ENCODE results near the gene LRRC52.

The LRRC52 gene

GRCh38 chr1:165539306-165539705 lies 4.5 kb upstream of the LRRC52 start:
- DNase-seq, result no peak

GRCh38 chr1:165539908-165540307 lies 3.9 kb upstream of the LRRC52 start:
- DNase-seq, result no peak

- DNase-seq, result no peak
These were observed 1.7 kb upstream of the LRRC52 start for GRCh38 chr1:165542015-165542631.

GRCh38 chr1:165542647-165543046 lies 1.2 kb upstream of the LRRC52 start:
- no peak for DNase-seq

- DNase-seq, result no peak
These were observed 1.2 kb downstream of the LRRC52 start for GRCh38 chr1:165544996-165545395.

GRCh38 chr1:165545974-165546373 lies 2.2 kb downstream of the LRRC52 start:
- no peak for DNase-seq

GRCh38 chr1:165549973-165550372 lies 6.2 kb downstream of the LRRC52 start:
- DNase-seq, result no peak

GRCh38 chr1:165551469-165551868 lies 7.7 kb downstream of the LRRC52 start:
- no peak for DNase-seq

GRCh38 chr1:165560883-165561656 lies 17.3 kb downstream of the LRRC52 start:
- DNase-seq, result no peak

- no peak for DNase-seq
These were observed 18.8 kb downstream of the LRRC52 start for GRCh38 chr1:165562571-165562970.

- DNase-seq, result no peak
These were observed 19.8 kb downstream of the LRRC52 start for GRCh38 chr1:165563551-165563950.

GRCh38 chr1:165564561-165564960 lies 20.8 kb downstream of the LRRC52 start:
- DNase-seq, result no peak

GRCh38 chr1:165565751-165566490 lies 22.1 kb downstream of the LRRC52 start:
- no peak for DNase-seq

- DNase-seq, result peak; percentile 82
These were observed 26.3 kb downstream of the LRRC52 start for GRCh38 chr1:165570078-165570477.

- DNase-seq, result no peak
These were observed 30.0 kb downstream of the LRRC52 start for GRCh38 chr1:165573787-165574186.

- DNase-seq, result no peak
These were observed 30.5 kb downstream of the LRRC52 start for GRCh38 chr1:165574295-165574694.

GRCh38 chr1:165575468-165576099 lies 31.8 kb downstream of the LRRC52 start:
- DNase-seq, result no peak

GRCh38 chr1:165576536-165576935 lies 32.7 kb downstream of the LRRC52 start:
- DNase-seq, result no peak

- no peak for DNase-seq
These were observed 33.9 kb downstream of the LRRC52 start for GRCh38 chr1:165577707-165578106.

- no peak for DNase-seq
These were observed 37.4 kb downstream of the LRRC52 start for GRCh38 chr1:165580931-165581871.

- DNase-seq, result no peak
These were observed 38.1 kb downstream of the LRRC52 start for GRCh38 chr1:165581926-165582325.

GRCh38 chr1:165586398-165586797 lies 42.6 kb downstream of the LRRC52 start:
- DNase-seq, result no peak

Data from NCI-H2171 treated with DMSO at 0.1 percent for 48 hours (cell line).